NCI-H446 (cell line): ENCODE measurements around the gene XYLT2.

Experiments used
- DNase-seq, 2 experiments: peaks; one replicate each; lab custom pipeline; 2025; lab: John Stamatoyannopoulos, UW

The XYLT2 gene

DNA sequence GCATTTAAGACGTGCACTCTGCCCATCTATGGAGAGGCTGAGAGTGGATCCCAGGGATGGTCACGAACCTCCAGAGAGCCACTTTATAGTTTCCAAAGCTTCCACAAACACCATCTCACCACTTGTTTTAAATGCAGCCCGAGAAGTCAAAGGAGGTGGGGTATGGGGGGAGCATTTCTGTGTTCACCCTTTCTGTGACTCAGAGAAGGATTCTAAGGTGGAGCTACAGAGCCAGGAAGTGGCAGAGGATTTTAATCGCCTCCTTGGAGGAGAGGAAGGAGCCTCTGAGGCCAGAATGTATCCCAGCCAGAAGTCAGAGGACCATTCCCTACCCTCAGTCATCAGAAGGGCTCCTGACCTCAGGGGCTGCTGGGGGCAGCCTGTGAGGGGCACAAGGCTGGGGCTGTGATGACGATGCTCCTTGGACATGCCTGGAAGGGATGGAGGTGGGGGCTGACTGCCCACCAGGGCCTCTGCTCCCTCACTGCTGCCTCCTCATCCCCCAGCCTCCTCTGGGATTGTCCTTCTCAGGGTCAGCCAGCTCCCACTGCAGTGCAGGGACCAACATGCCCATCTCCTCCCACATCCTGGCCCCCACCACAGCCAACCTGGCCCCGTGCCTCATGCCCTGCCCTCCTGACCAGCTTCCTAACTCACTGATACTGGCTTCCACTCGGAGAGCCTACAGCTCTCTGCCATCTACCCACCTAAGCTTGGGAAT, 2.8 kb downstream of the XYLT2 start:
- no peak for DNase-seq

DNA sequence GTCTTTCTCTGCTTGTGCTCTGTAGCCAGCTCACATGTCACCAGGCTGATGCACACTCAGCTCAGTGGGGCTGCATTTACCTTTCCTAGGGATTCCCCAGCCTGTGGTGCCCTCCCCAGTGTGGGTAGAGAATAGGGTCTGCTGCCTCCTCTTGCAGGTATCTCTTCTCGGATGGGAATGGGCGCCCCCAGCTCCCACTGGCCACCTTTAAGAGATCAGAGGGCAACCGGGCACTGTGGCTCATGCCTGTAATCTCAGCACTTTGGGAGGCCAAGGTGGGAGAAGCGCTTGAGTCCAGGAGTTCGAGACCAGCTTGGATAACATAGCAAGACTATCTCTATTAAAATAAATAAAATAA, 3.3 kb downstream of the XYLT2 start:
- no peak for DNase-seq

DNA sequence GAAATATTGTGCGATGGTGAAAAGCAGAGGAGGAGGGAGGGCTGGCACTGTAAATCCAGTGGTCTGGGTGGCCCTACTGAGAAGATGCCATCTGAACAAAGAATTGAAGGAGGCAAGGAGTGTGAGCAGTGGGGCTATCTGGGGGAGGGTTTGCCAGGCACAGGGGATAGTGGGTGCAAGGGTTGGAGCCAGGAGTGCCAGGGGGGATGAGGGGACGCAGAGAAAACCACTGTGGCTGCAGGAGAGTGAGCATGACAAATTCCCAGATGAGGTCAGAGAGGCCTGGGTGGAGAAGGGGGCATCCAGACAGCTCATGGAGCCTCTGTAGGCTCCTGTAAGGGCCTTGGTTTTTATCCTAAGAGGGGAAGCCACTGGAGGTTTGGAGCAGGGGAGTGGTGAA, 4.8 kb downstream of the XYLT2 start:
- no peak for DNase-seq

DNA sequence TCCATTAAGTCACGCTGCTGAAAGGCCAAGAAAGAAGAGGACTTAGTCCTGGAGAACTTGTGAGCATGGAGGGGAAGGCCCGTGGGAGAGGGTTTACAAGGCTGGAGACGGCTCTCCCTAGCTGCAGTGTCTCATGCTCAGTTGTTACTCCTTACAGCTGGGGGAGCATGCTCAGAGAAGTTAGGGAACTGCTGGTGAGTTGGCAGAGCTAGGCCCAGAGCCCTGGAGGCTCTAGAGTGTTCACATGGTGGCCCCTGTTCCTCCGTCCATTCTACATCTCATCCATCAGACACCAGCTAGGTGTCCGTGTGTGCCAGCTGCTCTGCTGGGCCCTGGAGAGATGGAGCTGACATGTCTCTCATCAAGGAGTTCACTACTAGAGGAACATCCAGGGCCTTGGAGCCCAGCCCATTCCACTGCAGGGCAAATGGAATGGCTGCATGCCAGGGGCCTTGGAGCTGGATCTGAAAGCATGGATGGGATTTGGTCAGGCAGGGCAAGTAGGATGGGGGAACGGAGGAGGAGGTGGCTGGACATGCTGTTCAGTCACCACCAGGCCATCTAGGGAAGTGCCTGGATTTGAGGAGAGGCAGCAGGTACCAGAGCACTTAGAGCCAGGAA, 6.3 kb downstream of the XYLT2 start:
- peak; percentile 25 to 62 for DNase-seq

DNA sequence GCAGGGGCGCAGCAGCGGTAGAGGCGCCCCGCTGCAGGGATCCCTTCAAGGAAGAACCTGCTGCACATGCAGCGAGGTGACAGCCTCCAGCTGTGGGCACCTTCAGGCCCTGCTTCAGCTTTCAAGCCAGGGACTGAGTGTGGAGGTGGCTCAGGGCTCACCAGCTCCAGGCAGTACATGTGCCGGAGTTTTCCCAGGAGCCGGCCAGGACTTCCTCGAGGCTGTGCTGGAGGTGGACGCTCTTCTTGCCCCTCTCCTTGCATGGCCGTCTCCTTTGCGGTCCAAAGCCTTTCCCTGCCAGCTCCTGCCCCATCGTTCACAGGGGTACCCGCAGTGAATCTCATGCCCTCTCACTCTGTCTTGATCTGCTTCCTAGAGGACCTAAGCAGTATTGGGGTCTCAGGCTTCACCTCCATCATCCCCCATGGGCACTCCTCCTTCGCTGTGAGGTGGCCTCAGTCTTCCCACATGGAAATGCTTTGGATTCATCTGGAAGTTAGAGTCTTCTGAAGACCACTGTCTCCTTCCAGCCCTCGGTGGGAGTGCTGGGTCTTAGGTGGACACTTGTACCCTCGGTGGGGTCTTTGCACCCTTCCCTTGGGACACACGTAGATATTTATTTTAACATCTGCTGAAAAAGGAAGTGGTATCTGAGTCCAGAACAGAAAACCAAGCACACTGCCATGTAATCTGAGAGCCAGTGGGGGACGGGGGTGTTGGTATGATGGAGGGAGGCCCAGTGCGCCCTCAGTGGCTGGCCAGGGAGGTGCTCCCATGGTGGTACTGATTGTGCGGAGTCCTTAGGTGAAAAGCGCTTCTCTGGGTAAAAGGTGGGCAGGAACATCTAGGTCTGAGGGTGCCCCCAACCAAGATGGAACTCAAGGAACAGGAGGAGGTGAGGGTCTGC, 7.0 kb downstream of the XYLT2 start:
- DNase-seq, result no peak

DNA sequence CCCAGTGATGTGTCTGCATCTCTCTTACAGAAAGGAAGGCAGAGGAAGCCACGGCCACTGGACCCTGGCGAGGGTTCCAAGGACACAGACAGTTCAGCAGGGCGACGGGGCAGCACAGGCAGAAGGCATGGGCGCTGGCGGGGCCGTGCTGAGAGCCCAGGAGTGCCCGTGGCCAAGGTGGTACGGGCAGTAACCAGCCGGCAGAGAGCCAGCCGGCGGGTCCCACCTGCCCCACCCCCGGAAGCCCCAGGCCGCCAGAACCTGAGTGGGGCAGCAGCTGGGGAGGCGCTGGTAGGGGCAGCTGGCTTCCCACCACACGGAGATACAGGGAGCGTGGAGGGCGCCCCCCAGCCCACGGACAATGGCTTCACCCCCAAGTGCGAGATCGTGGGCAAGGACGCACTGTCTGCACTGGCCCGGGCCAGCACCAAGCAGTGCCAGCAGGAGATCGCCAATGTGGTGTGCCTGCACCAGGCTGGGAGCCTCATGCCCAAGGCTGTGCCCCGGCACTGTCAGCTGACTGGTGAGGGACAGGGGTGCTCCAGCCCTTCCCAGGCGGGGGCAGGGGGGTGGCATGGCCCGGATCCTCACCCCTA, 7.8 kb downstream of the XYLT2 start:
- DNase-seq, result no peak

DNA sequence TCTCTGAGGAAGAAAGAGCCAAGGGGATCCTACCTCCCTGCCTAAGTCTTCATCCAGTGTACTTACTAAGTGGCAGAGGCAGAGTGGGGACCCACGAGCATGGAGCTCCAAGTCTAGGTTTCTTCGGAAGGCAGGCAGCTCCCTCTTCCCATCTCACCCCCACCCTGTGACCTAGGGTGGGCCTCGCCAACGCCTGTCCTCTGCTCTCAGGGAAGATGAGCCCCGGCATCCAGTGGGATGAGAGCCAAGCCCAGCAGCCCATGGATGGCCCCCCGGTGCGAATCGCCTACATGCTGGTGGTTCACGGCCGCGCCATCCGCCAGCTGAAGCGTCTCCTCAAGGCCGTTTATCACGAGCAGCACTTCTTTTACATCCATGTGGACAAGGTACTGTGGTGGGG, 8.3 kb downstream of the XYLT2 start:
- DNase-seq, result no peak

DNA sequence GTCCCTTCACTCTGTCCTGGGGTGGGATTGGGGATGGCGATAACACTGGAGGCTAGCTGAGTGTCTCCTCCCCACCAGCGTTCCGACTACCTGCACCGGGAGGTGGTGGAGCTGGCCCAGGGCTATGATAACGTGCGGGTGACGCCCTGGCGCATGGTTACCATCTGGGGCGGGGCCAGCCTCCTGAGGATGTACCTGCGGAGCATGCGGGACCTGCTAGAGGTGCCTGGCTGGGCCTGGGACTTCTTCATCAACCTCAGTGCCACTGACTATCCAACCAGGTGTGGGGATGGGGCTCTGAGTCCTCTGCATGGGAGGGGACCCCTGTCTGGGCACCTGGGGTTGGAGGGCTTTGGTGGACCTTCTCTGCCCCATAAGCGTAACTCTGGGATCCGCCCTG, 8.8 kb downstream of the XYLT2 start:
- no peak for DNase-seq

DNA sequence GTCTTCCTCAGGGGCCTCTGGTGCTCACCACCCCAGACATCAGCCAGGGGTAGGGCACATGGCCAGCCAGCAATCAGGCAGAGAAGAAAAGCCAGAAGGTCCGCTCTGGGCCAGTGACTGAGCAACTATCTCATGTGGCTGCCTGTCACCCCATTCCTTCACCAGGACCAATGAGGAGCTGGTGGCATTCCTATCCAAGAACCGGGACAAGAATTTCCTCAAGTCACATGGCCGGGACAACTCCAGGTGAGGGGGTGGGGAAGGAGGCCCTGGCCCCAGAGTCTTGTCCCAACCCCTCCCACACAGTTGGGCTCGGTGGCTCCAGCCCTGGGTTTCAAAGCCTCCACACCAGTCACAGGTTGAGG, 9.4 kb downstream of the XYLT2 start:
- DNase-seq, result no peak

DNA sequence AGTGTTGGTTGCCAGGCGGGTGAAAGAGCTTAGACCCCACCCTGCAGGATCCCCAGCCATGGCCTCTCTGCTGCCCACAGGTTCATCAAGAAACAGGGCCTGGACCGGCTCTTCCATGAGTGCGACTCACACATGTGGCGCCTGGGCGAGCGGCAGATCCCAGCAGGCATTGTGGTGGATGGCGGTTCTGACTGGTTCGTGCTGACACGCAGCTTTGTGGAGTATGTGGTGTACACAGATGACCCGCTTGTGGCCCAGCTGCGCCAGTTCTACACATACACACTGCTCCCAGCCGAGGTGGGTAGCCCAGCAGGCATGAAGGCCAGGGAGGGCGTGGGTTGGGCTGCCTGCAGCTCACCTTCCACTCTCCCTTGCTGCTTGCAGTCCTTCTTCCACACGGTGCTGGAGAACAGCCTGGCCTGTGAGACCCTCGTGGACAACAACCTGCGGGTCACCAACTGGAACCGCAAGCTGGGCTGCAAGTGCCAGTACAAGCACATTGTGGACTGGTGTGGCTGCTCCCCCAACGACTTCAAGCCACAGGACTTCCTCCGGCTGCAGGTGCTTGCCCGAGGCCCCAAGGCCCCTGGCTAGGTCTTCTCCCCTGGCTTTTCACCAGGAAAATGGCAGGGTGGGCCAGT, 9.9 kb downstream of the XYLT2 start:
- DNase-seq, result no peak

DNA sequence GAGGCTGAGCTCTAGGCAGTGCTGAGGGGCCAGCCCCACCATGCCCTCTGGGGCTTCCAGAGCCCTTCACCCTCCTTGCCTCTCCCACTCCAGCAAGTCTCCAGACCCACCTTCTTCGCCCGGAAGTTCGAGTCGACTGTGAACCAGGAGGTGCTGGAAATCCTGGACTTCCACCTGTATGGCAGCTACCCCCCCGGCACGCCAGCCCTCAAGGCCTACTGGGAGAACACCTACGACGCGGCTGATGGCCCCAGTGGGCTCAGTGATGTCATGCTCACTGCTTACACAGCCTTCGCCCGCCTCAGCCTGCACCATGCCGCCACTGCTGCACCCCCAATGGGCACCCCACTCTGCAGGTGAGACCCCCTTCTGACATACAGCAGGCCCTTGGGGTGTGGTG, 10.5 kb downstream of the XYLT2 start:
- DNase-seq, result no peak

DNA sequence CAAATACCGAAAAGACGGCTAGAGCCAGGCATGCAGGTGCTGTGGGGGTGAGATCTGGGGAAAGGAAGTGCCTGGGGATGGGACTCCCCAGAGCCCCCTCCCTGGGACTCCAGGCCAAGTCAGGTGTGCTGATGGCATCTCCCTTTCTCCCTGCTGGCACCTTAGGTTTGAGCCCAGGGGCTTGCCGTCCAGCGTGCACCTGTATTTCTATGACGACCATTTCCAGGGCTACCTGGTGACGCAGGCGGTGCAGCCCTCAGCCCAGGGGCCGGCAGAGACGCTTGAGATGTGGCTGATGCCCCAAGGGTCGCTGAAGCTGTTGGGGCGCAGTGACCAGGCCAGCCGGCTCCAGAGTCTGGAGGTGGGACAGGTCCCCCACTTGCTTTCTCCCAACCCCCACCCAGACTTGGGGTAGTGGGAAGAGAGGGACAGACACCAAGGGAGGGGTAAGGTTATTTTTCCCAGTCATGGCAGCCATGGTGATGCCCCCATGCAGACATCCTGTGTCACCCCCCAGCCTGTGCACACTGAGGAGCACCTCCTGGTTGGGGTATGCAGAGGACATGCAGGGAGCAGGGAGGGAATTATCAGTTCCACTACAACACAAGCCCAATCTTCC, 11.1 kb downstream of the XYLT2 start:
- no peak for DNase-seq

DNA sequence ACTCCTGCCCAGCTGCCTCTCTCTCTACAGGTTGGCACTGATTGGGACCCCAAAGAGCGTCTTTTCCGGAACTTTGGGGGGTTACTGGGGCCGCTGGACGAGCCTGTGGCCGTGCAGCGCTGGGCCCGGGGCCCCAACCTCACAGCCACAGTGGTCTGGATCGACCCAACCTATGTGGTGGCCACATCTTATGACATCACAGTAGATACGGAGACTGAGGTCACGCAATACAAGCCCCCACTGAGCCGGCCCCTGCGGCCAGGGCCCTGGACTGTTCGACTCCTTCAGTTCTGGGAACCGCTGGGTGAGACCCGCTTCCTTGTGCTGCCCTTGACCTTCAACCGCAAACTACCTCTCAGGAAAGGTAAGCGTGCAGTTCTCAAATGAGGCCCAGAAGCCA, 12.3 kb downstream of the XYLT2 start:
- DNase-seq, result no peak

DNA sequence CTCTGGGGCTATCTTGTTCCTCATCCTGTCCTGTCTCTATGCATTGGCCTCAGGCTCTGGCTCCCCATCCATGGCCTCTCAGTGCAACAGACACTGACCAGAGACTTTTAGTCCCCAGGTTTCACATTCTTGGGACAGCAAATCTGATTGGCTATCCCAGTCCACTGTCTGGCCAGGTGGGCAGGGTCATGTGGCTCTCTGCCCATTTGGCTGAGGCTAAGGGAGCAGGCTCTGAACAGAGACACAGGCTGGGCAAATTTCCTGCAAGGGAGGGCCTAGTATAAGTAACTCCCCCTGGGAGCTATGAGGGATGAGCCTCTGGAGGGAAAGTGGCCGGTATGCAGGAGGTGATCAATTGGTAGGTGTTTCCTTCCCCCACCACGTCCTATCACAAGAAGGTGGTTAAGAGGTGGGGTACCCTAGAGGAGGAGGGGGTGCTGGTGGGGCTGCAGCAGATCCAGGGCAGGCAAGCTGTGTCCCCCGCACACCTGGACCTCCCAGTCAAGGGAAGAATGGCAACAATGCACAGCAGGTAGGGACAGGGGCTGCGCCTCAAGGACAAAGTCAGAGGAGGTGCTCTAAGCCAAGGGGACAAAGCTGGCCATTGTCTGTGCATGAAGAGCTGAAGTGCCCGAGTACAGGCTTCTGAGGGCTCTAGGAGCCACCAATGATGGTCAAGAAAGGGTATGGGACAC, 13.2 kb downstream of the XYLT2 start:
- no peak for DNase-seq

DNA sequence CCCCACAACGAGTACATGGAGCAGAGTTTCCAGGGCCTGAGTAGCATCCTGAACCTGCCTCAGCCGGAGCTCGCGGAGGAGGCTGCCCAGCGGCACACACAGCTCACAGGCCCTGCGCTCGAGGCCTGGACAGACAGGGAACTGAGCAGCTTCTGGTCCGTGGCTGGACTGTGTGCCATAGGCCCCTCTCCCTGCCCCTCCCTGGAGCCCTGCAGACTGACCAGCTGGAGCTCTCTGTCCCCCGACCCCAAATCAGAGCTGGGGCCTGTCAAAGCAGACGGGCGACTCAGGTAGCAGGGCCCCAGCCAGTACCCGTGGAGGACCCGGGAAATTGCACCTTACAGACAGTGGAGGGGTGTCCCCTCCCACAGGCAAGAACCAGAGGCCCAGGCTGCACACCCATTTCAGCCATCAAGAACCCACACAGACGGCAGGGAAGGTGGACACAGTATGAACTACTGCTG, 14.1 kb downstream of the XYLT2 start:
- DNase-seq, result no peak

DNA sequence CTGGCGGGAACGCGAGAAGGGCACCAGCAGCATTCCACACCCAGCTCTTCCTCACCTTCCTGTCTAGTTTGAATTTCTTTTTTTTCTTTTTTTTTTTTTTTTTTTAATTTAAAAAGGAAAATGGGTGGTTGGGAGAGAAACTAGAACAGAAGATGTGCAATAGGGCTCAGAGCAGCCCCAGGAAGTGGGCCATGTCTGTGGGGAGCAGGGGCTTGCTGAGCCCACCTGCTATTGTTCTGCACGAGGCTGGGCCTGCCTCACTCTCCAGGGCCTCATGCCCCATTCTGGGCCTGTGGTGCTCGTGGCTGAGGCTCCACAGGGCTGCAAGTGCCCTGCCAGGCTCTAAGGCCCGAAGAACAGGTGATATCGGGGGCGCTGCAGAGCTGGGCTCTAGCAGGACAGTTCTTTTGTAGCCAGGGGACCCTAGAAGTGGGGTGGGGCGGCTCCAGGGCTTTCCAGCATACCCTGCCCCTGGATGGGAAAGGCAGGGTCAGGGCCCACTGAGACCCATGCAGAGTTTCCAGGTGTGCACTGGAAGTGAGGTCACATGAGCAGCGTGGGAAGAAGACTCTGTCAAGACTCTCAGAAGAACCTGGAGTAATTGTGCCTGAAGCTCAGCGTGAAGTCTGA, 14.7 kb downstream of the XYLT2 start:
- DNase-seq, result no peak

DNA sequence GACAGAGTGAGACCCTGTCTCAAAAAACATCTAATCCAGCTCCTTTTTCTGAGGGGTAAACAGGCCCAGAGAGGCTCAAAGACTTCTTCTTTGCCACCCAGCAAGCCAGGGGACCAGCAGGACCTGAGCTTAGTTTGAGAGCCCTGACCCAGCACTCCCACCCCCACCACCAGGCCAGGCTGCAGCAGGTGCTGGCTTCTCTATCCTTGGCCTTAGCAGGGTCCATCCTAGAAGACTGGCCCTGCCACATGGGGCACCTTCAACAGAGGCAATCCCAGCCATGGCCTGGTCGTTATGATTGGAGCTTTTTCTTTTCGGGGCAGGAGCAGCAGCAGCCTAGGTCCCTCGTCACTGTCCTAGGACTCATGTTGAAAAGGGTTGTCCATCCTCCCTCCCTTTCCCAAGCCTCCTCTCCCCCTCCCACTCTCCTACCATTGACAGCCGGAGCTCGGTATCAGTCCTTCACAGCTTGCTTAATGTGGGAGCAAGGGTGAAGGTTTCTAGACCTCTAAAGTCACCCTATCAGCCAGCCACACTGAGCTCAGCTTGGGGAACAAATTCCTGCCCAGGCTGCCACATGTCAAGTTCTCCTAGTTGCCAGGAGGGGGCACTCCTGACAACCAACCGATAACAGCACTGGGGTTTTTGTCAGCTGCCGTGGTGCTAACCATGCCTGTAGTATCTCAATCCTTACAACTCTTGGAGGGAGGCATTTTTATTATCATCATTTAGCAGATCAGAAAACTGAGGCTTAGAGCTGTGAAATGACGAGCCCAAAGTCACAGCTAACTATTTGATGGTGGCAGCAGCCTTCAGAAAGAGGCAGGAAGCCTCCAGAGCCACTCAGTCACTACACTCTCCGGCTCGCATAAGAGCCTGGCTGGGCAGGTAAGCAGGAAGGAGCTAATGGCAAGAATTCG, 15.9 kb downstream of the XYLT2 start:
- DNase-seq, result peak in 1 of 2 experiments; percentile 62

DNA sequence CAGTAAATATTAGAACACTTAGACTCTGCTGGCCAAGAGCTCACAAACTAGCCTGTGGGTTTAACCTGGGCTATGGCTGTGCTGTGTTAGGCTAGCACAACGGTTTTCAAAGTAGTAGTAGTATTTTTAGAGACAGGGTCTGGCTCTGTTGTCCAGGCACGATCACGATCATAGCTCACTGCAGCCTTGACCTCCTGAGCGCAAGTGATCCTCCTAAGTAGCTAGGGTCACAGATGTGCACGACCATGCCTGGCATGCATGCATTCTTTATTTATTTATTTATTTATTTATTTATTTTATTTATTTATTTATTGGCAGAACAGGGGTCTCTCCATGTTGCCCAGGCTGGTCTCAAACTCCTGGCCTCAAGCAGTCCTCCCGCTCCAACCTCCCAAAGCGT, 16.7 kb downstream of the XYLT2 start:
- DNase-seq, result no peak
